ENCODE measurements around the gene SIRPB2. TPM values are rescaled to one million over a fixed set of nuclear protein-coding genes. Genes with fewer than 3 reads are reported as not detected.

Gene SIRPB2
- total and polyA plus RNA-seq, 4 donors = 0.99 to 4.4 (median 2.2) TPM

DNA sequence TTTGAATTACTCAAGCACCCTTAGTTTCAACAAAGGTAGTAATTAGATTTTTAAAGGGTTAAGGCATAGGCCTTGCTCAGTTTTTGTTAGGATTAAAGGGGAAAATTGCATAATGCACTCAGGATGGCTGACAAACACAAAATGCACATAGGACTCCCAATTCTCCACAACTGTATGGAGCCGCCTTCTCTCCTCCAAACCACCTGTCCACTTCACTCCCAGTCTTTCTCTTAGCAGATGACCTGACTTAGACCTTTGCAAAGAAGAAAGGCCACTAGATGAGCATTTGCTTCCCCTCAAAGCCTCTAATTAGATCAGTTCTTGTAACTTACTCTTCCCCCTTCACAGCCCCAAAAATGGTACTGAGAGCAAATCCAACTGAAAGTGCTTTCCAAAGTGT lies 44.7 kb downstream of the SIRPB2 start:
- no peak overlapping the region for H3K4me3 ChIP-seq (ENCODE audit: low read depth in 1 of 3, low read length in 3 of 3)

More for the DNA sequence above, 44.7 kb downstream of the SIRPB2 start:
- H3K27me3 ChIP-seq (ENCODE audit: control insufficient read depth in 4 of 4, insufficient read depth in 4 of 4, low read length in 3 of 4) = no peaks in the 10 kb centered on the region
- 98% methylated on average over 1 of the region's 1 CpG for WGBS
- H3K36me3 ChIP-seq (ENCODE audit: control insufficient read depth in 4 of 4, insufficient read depth in 3 of 4, low read depth in 1 of 4, low read length in 3 of 4) = peaks cover 22 to 96% (median 85%) of the 10 kb centered on the region in 4 donors
- no peak overlapping the region for H3K27ac ChIP-seq (ENCODE audit: low read depth in 1 of 2, low read length in 2 of 2)
- no peak for DNase-seq (ENCODE audit: low spot score)
- peaks cover 0 to 6% (median 2%) of the 10 kb centered on the region in 4 donors for H3K4me1 ChIP-seq (ENCODE audit: control insufficient read depth in 4 of 4, insufficient read depth in 4 of 4, low read length in 3 of 4)
- no peak overlapping the region for H3K9ac ChIP-seq (ENCODE audit: low read depth in 1 of 2, low read length in 2 of 2)
- H3K9me3 ChIP-seq (ENCODE audit: control insufficient read depth in 4 of 4, low read length in 3 of 4) = no peaks in the 10 kb centered on the region
- TF ChIP-seq YY1 (IDR thresholded peaks at IDR 0.05) (no peak), JUND (IDR thresholded peaks at IDR 0.05) (no peak), FOXA2 (IDR thresholded peaks at IDR 0.05) (no peak), RXRA (IDR thresholded peaks at IDR 0.05) (no peak), TAF1 (conservative IDR thresholded peaks at IDR 0.05) (no peak), HNF4A (conservative IDR thresholded peaks at IDR 0.05) (no peak), NR2F2 (IDR thresholded peaks at IDR 0.05) (no peak), GABPA (IDR thresholded peaks at IDR 0.05 in 1 of 2, conservative IDR thresholded peaks at IDR 0.05 in 1 of 2) (no peak), SP1 (IDR thresholded peaks at IDR 0.05) (no peak), RAD21 (IDR thresholded peaks at IDR 0.05) (no peak), EGR1 (IDR thresholded peaks at IDR 0.05; ENCODE audit: low read depth in 2 of 2) (no peak), FOXA1 (IDR thresholded peaks at IDR 0.05) (no peak)
- TF ChIP-seq, protein P1, sequence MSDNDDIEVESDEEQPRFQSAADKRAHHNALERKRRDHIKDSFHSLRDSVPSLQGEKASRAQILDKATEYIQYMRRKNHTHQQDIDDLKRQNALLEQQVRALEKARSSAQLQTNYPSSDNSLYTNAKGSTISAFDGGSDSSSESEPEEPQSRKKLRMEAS (IDR thresholded peaks at IDR 0.05) = no peak
- TF ChIP-seq, protein P2, sequence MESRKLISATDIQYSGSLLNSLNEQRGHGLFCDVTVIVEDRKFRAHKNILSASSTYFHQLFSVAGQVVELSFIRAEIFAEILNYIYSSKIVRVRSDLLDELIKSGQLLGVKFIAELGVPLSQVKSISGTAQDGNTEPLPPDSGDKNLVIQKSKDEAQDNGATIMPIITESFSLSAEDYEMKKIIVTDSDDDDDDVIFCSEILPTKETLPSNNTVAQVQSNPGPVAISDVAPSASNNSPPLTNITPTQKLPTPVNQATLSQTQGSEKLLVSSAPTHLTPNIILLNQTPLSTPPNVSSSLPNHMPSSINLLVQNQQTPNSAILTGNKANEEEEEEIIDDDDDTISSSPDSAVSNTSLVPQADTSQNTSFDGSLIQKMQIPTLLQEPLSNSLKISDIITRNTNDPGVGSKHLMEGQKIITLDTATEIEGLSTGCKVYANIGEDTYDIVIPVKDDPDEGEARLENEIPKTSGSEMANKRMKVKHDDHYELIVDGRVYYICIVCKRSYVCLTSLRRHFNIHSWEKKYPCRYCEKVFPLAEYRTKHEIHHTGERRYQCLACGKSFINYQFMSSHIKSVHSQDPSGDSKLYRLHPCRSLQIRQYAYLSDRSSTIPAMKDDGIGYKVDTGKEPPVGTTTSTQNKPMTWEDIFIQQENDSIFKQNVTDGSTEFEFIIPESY (IDR thresholded peaks at IDR 0.05) = no peak
- TF ChIP-seq, protein P3, sequence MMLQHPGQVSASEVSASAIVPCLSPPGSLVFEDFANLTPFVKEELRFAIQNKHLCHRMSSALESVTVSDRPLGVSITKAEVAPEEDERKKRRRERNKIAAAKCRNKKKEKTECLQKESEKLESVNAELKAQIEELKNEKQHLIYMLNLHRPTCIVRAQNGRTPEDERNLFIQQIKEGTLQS (IDR thresholded peaks at IDR 0.05) = no peak
- TF ChIP-seq, protein P4, sequence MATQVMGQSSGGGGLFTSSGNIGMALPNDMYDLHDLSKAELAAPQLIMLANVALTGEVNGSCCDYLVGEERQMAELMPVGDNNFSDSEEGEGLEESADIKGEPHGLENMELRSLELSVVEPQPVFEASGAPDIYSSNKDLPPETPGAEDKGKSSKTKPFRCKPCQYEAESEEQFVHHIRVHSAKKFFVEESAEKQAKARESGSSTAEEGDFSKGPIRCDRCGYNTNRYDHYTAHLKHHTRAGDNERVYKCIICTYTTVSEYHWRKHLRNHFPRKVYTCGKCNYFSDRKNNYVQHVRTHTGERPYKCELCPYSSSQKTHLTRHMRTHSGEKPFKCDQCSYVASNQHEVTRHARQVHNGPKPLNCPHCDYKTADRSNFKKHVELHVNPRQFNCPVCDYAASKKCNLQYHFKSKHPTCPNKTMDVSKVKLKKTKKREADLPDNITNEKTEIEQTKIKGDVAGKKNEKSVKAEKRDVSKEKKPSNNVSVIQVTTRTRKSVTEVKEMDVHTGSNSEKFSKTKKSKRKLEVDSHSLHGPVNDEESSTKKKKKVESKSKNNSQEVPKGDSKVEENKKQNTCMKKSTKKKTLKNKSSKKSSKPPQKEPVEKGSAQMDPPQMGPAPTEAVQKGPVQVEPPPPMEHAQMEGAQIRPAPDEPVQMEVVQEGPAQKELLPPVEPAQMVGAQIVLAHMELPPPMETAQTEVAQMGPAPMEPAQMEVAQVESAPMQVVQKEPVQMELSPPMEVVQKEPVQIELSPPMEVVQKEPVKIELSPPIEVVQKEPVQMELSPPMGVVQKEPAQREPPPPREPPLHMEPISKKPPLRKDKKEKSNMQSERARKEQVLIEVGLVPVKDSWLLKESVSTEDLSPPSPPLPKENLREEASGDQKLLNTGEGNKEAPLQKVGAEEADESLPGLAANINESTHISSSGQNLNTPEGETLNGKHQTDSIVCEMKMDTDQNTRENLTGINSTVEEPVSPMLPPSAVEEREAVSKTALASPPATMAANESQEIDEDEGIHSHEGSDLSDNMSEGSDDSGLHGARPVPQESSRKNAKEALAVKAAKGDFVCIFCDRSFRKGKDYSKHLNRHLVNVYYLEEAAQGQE (IDR thresholded peaks at IDR 0.05) = no peak
- TF ChIP-seq, protein P5, sequence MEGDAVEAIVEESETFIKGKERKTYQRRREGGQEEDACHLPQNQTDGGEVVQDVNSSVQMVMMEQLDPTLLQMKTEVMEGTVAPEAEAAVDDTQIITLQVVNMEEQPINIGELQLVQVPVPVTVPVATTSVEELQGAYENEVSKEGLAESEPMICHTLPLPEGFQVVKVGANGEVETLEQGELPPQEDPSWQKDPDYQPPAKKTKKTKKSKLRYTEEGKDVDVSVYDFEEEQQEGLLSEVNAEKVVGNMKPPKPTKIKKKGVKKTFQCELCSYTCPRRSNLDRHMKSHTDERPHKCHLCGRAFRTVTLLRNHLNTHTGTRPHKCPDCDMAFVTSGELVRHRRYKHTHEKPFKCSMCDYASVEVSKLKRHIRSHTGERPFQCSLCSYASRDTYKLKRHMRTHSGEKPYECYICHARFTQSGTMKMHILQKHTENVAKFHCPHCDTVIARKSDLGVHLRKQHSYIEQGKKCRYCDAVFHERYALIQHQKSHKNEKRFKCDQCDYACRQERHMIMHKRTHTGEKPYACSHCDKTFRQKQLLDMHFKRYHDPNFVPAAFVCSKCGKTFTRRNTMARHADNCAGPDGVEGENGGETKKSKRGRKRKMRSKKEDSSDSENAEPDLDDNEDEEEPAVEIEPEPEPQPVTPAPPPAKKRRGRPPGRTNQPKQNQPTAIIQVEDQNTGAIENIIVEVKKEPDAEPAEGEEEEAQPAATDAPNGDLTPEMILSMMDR (IDR thresholded peaks at IDR 0.05; ENCODE audit: low read depth, low read length, missing input control) = no peak
